Neural progenitor cell (in vitro differentiated cells): ENCODE results near the gene ACAN. TPM values are rescaled to one million over a fixed set of nuclear protein-coding genes. Genes with fewer than 3 reads are reported as not detected.

Experiments used
- DNase-seq: peaks from one replicate; pipeline ENCODE4 v3.0.0-alpha.2; 2016; ENCODE audit warnings: low spot score
- H2AFZ ChIP-seq: fragments of 200-600 bp; sonication (generic); replicated peaks from 2 replicates; pipeline ENCODE4 v1.6.1; 2016; ENCODE audit warnings: antibody characterized with exemption
- H3F3A ChIP-seq: fragments of 200-600 bp; sonication (generic); 2 replicates; pipeline ENCODE4 v1.6.1; 2016; ENCODE audit warnings: antibody characterized with exemption, low read depth
- H3K27ac ChIP-seq: fragments of 200-600 bp; sonication (generic); 2 replicates; pipeline ENCODE4 v1.5.1; 2016; ENCODE audit warnings: mild to moderate bottlenecking
- H3K27me3 ChIP-seq: fragments of 200-600 bp; sonication (generic); 2 replicates; pipeline ENCODE4 v1.6.1; 2016; ENCODE audit warnings: mild to moderate bottlenecking, moderate library complexity
- H3K36me3 ChIP-seq: fragments of 200-600 bp; sonication (generic); 2 replicates; pipeline ENCODE4 v1.5.1; 2016
- H3K4me1 ChIP-seq: fragments of 200-600 bp; sonication (generic); 2 replicates; pipeline ENCODE4 v1.6.1; 2016; ENCODE audit warnings: mixed run types
- H3K4me2 ChIP-seq: fragments of 200-600 bp; sonication (generic); 2 replicates; pipeline ENCODE4 v1.6.1; 2016
- H3K4me3 ChIP-seq: fragments of 200-600 bp; sonication (generic); 2 replicates; pipeline ENCODE4 v1.5.1; 2016
- H3K79me2 ChIP-seq: fragments of 200-600 bp; sonication (generic); 2 replicates; pipeline ENCODE4 v1.6.1; 2016; ENCODE audit warnings: low read depth
- H3K9ac ChIP-seq: fragments of 200-600 bp; sonication (generic); 2 replicates; pipeline ENCODE4 v1.6.1; 2016
- H3K9me3 ChIP-seq: fragments of 200-600 bp; sonication (generic); 2 replicates; pipeline ENCODE4 v1.5.1; 2016; ENCODE audit warnings: low read depth
- H4K20me1 ChIP-seq: fragments of 200-600 bp; sonication (generic); 2 replicates; pipeline ENCODE4 v1.6.1; 2016; ENCODE audit warnings: low read depth
- H3K27ac Mint-ChIP-seq: 3 replicates; pipeline ENCODE4 v1.8.0; 2021; ENCODE audit warnings: mixed read lengths
- H3K27me3 Mint-ChIP-seq: 2 replicates; pipeline ENCODE4 v1.8.0; 2022; ENCODE audit warnings: low read depth, mild to moderate bottlenecking, inconsistent platforms, moderate library complexity, mixed read lengths; ENCODE audit not compliant: insufficient read depth
- H3K36me3 Mint-ChIP-seq: 3 replicates; pipeline ENCODE4 v1.8.0; 2021; ENCODE audit warnings: mixed read lengths
- H3K4me1 Mint-ChIP-seq: 3 replicates; pipeline ENCODE4 v1.8.0; 2021; ENCODE audit warnings: mixed read lengths
- H3K4me3 Mint-ChIP-seq: 3 replicates; pipeline ENCODE4 v1.8.0; 2021; ENCODE audit warnings: mild to moderate bottlenecking, moderate library complexity, mixed read lengths
- H3K9me3 Mint-ChIP-seq: 3 replicates; pipeline ENCODE4 v1.8.0; 2020; ENCODE audit warnings: mixed read lengths
- CTCF ChIP-seq: fragments of 200-600 bp; sonication (generic); IDR thresholded peaks from 2 replicates; pipeline ENCODE4 v1.5.1; 2017; ENCODE audit warnings: antibody characterized with exemption, mild to moderate bottlenecking
- EZH2 ChIP-seq: fragments of 200-600 bp; sonication (generic); IDR thresholded peaks from 2 replicates; pipeline ENCODE4 v1.6.1; 2017; ENCODE audit warnings: antibody characterized with exemption, mild to moderate bottlenecking, moderate library complexity
- EZH2phosphoT487 ChIP-seq: fragments of 200-600 bp; sonication (generic); IDR thresholded peaks from 2 replicates; pipeline ENCODE4 v1.6.1; 2017; ENCODE audit warnings: antibody characterized with exemption
- total RNA-seq: library from RNA; depleted of rRNA; stranded (reverse); fragments of >200 nt; gene quantifications from 2 replicates; pipeline ENCODE4 v1.2.3, GENCODE V29; 2015; ENCODE audit warnings: low replicate concordance

The ACAN gene
- total RNA-seq, 1 donor from 2014 or later = 0.06 TPM

DNA sequence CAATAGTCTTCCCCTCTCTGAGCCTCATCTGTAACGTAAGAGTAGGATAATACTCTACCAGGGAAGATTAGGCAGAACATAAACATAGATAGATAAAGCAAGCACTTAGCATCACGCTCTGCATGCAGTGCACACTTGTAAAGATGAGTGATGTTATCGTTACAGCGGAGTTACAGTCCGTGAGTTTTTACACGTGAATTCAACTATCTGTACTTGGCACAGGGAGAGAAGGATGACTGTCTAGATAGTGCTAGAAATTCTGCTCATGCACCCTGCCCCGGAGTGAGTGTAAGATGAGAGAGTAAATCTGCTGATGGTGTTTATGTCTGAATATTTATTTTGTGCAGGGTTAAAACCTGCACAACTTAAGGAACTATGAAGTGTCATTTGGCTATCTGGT is 56.3 kb downstream of the ACAN start:
- Histone ChIP-seq H3K9me3 (no peaks in the 10 kb centered on the region), H3K27ac (no peak overlapping the region), H3K9ac (no peak overlapping the region), H3K4me2 (no peak overlapping the region), H3K4me3 (no peak overlapping the region), H3K27me3 (no peaks in the 10 kb centered on the region), H3F3A (no peaks in the 10 kb centered on the region), H3K4me1 (no peaks in the 10 kb centered on the region), H2AFZ (no peak overlapping the region), H3K36me3 (no peaks in the 10 kb centered on the region), H3K79me2 (no peaks in the 10 kb centered on the region), H4K20me1 (no peaks in the 10 kb centered on the region)
- DNase-seq = no peak
- no peak overlapping the region for H3K27ac Mint-ChIP-seq
- H3K27me3 Mint-ChIP-seq = peaks cover 2% of the 10 kb centered on the region
- no peaks in the 10 kb centered on the region for H3K4me1 Mint-ChIP-seq
- no peak overlapping the region for H3K4me3 Mint-ChIP-seq
- H3K36me3 Mint-ChIP-seq = no peaks in the 10 kb centered on the region
- H3K9me3 Mint-ChIP-seq = peaks cover 7% of the 10 kb centered on the region
- TF ChIP-seq CTCF = no peak
- TF ChIP-seq EZH2phosphoT487 = no peak
- no peak for TF ChIP-seq EZH2

- H3K4me3 Mint-ChIP-seq = no peak overlapping the region
- peaks cover 4% of the 10 kb centered on the region for H3K9me3 Mint-ChIP-seq
- H3K9ac ChIP-seq = no peak overlapping the region
- H3K27ac ChIP-seq = no peak overlapping the region
- no peaks in the 10 kb centered on the region for H3K27me3 ChIP-seq
- no peak overlapping the region for H3K4me2 ChIP-seq
- no peak for DNase-seq
- H3K4me3 ChIP-seq = no peak overlapping the region
- H3K79me2 ChIP-seq = no peaks in the 10 kb centered on the region
- H3K36me3 Mint-ChIP-seq = no peaks in the 10 kb centered on the region
- H3K4me1 ChIP-seq = no peaks in the 10 kb centered on the region
- H3K4me1 Mint-ChIP-seq = no peaks in the 10 kb centered on the region
- no peaks in the 10 kb centered on the region for H4K20me1 ChIP-seq
- no peaks in the 10 kb centered on the region for H3F3A ChIP-seq
- no peaks in the 10 kb centered on the region for H3K9me3 ChIP-seq
- H2AFZ ChIP-seq = no peak overlapping the region
- peaks cover 2% of the 10 kb centered on the region for H3K27me3 Mint-ChIP-seq
- no peaks in the 10 kb centered on the region for H3K36me3 ChIP-seq
- no peak for TF ChIP-seq EZH2phosphoT487
- TF ChIP-seq EZH2 = no peak
- no peak overlapping the region for H3K27ac Mint-ChIP-seq
These were observed 57.0 kb downstream of the ACAN start for GRCh38 chr15:88860212-88860611.

- peaks cover 9% of the 10 kb centered on the region for H3K9me3 Mint-ChIP-seq
- Histone ChIP-seq H3K4me3 (no peak overlapping the region), H3F3A (no peaks in the 10 kb centered on the region), H3K27ac (no peak overlapping the region), H2AFZ (no peak overlapping the region), H3K9ac (no peak overlapping the region), H3K36me3 (no peaks in the 10 kb centered on the region), H3K27me3 (no peaks in the 10 kb centered on the region), H3K4me2 (no peak overlapping the region), H3K4me1 (no peaks in the 10 kb centered on the region), H4K20me1 (no peaks in the 10 kb centered on the region), H3K79me2 (no peaks in the 10 kb centered on the region), H3K9me3 (no peaks in the 10 kb centered on the region)
- DNase-seq = no peak
- H3K27ac Mint-ChIP-seq = no peak overlapping the region
- H3K27me3 Mint-ChIP-seq = peaks cover 4% of the 10 kb centered on the region
- H3K4me3 Mint-ChIP-seq = no peak overlapping the region
- H3K4me1 Mint-ChIP-seq = no peaks in the 10 kb centered on the region
- H3K36me3 Mint-ChIP-seq = no peaks in the 10 kb centered on the region
- TF ChIP-seq EZH2 = no peak
- no peak for TF ChIP-seq CTCF
- no peak for TF ChIP-seq EZH2phosphoT487
These were observed 60.2 kb downstream of the ACAN start for GRCh38 chr15:88863412-88863811.

- no peak overlapping the region for H3K27ac Mint-ChIP-seq
- no peaks in the 10 kb centered on the region for H3K9me3 ChIP-seq
- no peaks in the 10 kb centered on the region for H3F3A ChIP-seq
- H3K27me3 ChIP-seq = no peaks in the 10 kb centered on the region
- H3K9me3 Mint-ChIP-seq = peaks cover 13% of the 10 kb centered on the region
- H3K4me2 ChIP-seq = no peak overlapping the region
- H3K4me1 ChIP-seq = no peaks in the 10 kb centered on the region
- TF ChIP-seq CTCF = no peak
- TF ChIP-seq EZH2 = no peak
- no peak for TF ChIP-seq EZH2phosphoT487
- no peaks in the 10 kb centered on the region for H3K79me2 ChIP-seq
- no peaks in the 10 kb centered on the region for H4K20me1 ChIP-seq
- H3K27ac ChIP-seq = no peak overlapping the region
- no peak overlapping the region for H2AFZ ChIP-seq
- no peaks in the 10 kb centered on the region for H3K4me1 Mint-ChIP-seq
- no peak overlapping the region for H3K4me3 ChIP-seq
- H3K36me3 Mint-ChIP-seq = no peaks in the 10 kb centered on the region
- H3K36me3 ChIP-seq = no peaks in the 10 kb centered on the region
- DNase-seq = no peak
- no peak overlapping the region for H3K9ac ChIP-seq
- H3K4me3 Mint-ChIP-seq = no peak overlapping the region
- H3K27me3 Mint-ChIP-seq = peaks cover 2% of the 10 kb centered on the region
These were observed 61.7 kb downstream of the ACAN start for GRCh38 chr15:88864861-88865497.
